ENCODE measurements around the gene ASPN.
A peak's percentile ranks its signal among the peaks of the same experiment; 100 is the strongest.

Gene ASPN

DNA sequence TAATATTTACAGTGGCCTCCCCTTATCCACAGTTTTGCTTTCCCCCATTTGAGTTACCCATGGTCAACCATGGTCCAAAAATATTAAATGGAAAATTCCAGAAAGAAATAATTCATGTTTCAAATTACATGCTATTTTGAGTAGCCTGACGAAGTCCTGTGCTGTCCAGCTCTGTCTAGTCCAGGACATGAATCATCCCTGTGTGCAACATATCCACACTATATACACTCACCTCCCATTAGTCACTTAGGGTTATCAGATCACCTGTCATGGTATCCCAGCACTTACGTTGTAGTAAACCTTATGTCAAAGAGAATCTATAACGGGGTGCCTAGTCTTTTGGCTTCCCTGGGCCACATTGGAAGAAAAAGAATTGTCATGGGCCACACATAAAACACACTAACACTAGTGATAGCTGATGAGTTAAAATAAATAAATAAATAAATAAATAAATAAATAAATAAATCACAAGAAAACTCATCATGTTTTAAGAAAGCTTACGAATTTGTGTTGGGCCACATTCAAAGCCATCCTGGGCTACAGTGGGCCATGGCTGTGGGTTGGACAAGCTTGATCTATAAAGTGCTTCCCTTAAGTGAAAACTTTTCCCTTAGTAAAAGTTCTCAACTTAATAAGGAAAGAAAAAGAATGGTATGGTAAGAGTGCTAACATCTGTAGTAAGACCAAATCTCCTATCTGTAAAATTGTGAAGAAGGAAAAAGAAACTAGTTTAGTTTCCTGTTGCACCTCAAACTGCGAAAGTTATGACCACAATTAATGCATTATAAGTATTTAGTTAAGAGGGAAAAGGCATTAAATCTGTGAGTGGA, 42.2 kb downstream of the ASPN start:
- no peak overlapping the region for H3K27ac ChIP-seq (ENCODE audit: low read depth, low read length)

GRCh38 chr9:92438900-92439526, 43.3 kb downstream of the ASPN start:
- H3K36me3 ChIP-seq (ENCODE audit: insufficient read depth, low read length) = no peaks in the 10 kb centered on the region
- peaks cover 8% of the 10 kb centered on the region for H3K4me1 ChIP-seq (ENCODE audit: control insufficient read depth, insufficient read depth, low read length, unreplicated experiment)
- H3K4me3 ChIP-seq (ENCODE audit: low read depth, low read length) = no peak overlapping the region
- H3K27ac ChIP-seq (ENCODE audit: low read depth, low read length) = no peak overlapping the region
- no peaks in the 10 kb centered on the region for H3K79me2 ChIP-seq (ENCODE audit: control insufficient read depth, insufficient read depth, low read length, unreplicated experiment)
- no peaks in the 10 kb centered on the region for H3K27me3 ChIP-seq (ENCODE audit: insufficient read depth, low read length)
- H2AFZ ChIP-seq (ENCODE audit: low read length, unreplicated experiment) = no peak overlapping the region

More for the DNA sequence above, 42.2 kb downstream of the ASPN start:
- no peaks in the 10 kb centered on the region for H3K79me2 ChIP-seq (ENCODE audit: control insufficient read depth, insufficient read depth, low read length, unreplicated experiment)
- H3K4me1 ChIP-seq (ENCODE audit: control insufficient read depth, insufficient read depth, low read length, unreplicated experiment) = peaks cover 8% of the 10 kb centered on the region
- no peaks in the 10 kb centered on the region for H3K27me3 ChIP-seq (ENCODE audit: insufficient read depth, low read length)
- no peaks in the 10 kb centered on the region for H3K36me3 ChIP-seq (ENCODE audit: insufficient read depth, low read length)
- no peak overlapping the region for H3K4me3 ChIP-seq (ENCODE audit: low read depth, low read length)
- H2AFZ ChIP-seq (ENCODE audit: low read length, unreplicated experiment) = no peak overlapping the region

- Histone ChIP-seq H3K36me3 (ENCODE audit: insufficient read depth, low read length) (no peaks in the 10 kb centered on the region), H3K27me3 (ENCODE audit: insufficient read depth, low read length) (no peaks in the 10 kb centered on the region), H3K27ac (ENCODE audit: low read depth, low read length) (no peak overlapping the region), H3K4me1 (ENCODE audit: control insufficient read depth, insufficient read depth, low read length, unreplicated experiment) (peaks cover 8% of the 10 kb centered on the region), H3K4me3 (ENCODE audit: low read depth, low read length) (no peak overlapping the region), H3K79me2 (ENCODE audit: control insufficient read depth, insufficient read depth, low read length, unreplicated experiment) (no peaks in the 10 kb centered on the region), H2AFZ (ENCODE audit: low read length, unreplicated experiment) (no peak overlapping the region)
Observed at GRCh38 chr9:92435263-92435662, 47.0 kb downstream of the ASPN start.

- Histone ChIP-seq H3K79me2 (ENCODE audit: control insufficient read depth, insufficient read depth, low read length, unreplicated experiment) (no peaks in the 10 kb centered on the region), H2AFZ (ENCODE audit: low read length, unreplicated experiment) (no peak overlapping the region), H3K4me1 (ENCODE audit: control insufficient read depth, insufficient read depth, low read length, unreplicated experiment) (no peaks in the 10 kb centered on the region), H3K36me3 (ENCODE audit: insufficient read depth, low read length) (no peaks in the 10 kb centered on the region), H3K27ac (ENCODE audit: low read depth, low read length) (no peak overlapping the region), H3K4me3 (ENCODE audit: low read depth, low read length) (no peak overlapping the region), H3K27me3 (ENCODE audit: insufficient read depth, low read length) (no peaks in the 10 kb centered on the region)
Observed at GRCh38 chr9:92432972-92433548, 49.2 kb downstream of the ASPN start.

DNA sequence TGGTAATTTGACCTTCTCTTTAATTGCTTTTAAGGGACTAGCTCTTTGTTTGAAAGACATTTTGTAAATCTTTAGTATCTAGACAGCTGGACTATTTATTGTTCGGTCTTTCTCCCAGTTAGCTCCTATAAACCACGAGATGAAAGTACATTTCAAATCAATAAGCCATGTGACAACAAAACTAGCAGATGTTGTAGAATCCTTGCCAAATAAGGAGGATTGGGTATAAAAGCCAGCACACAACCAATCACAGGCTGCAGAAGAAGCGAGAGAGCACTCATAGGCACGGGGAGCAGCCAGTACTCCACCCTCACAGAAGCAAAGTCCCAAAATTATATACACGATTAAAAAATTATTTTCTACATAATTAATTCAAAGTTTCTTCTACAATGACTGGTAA, 50.0 kb downstream of the ASPN start:
- Histone ChIP-seq H3K79me2 (ENCODE audit: control insufficient read depth, insufficient read depth, low read length, unreplicated experiment) (no peaks in the 10 kb centered on the region), H2AFZ (ENCODE audit: low read length, unreplicated experiment) (no peak overlapping the region), H3K27me3 (ENCODE audit: insufficient read depth, low read length) (no peaks in the 10 kb centered on the region), H3K36me3 (ENCODE audit: insufficient read depth, low read length) (no peaks in the 10 kb centered on the region), H3K27ac (ENCODE audit: low read depth, low read length) (no peak overlapping the region), H3K4me3 (ENCODE audit: low read depth, low read length) (no peak overlapping the region), H3K4me1 (ENCODE audit: control insufficient read depth, insufficient read depth, low read length, unreplicated experiment) (no peaks in the 10 kb centered on the region)

- no peaks in the 10 kb centered on the region for H3K36me3 ChIP-seq (ENCODE audit: insufficient read depth, low read length)
- H3K4me3 ChIP-seq (ENCODE audit: low read depth, low read length) = no peak overlapping the region
- no peak overlapping the region for H3K27ac ChIP-seq (ENCODE audit: low read depth, low read length)
- no peaks in the 10 kb centered on the region for H3K4me1 ChIP-seq (ENCODE audit: control insufficient read depth, insufficient read depth, low read length, unreplicated experiment)
- H2AFZ ChIP-seq (ENCODE audit: low read length, unreplicated experiment) = no peak overlapping the region
- no peaks in the 10 kb centered on the region for H3K79me2 ChIP-seq (ENCODE audit: control insufficient read depth, insufficient read depth, low read length, unreplicated experiment)
- H3K27me3 ChIP-seq (ENCODE audit: insufficient read depth, low read length) = no peaks in the 10 kb centered on the region
Observed at GRCh38 chr9:92429836-92430235, 52.5 kb downstream of the ASPN start.

- H3K27me3 ChIP-seq (ENCODE audit: insufficient read depth, low read length) = no peaks in the 10 kb centered on the region
- peaks cover 5% of the 10 kb centered on the region for H3K4me1 ChIP-seq (ENCODE audit: control insufficient read depth, insufficient read depth, low read length, unreplicated experiment)
- H2AFZ ChIP-seq (ENCODE audit: low read length, unreplicated experiment) = no peak overlapping the region
- no peak overlapping the region for H3K4me3 ChIP-seq (ENCODE audit: low read depth, low read length)
- no peaks in the 10 kb centered on the region for H3K36me3 ChIP-seq (ENCODE audit: insufficient read depth, low read length)
- no peaks in the 10 kb centered on the region for H3K79me2 ChIP-seq (ENCODE audit: control insufficient read depth, insufficient read depth, low read length, unreplicated experiment)
- no peak overlapping the region for H3K27ac ChIP-seq (ENCODE audit: low read depth, low read length)
Observed at GRCh38 chr9:92426501-92427145, 55.7 kb downstream of the ASPN start.

GRCh38 chr9:92425474-92425873, 56.8 kb downstream of the ASPN start:
- no peak overlapping the region for H2AFZ ChIP-seq (ENCODE audit: low read length, unreplicated experiment)
- H3K79me2 ChIP-seq (ENCODE audit: control insufficient read depth, insufficient read depth, low read length, unreplicated experiment) = no peaks in the 10 kb centered on the region
- H3K4me1 ChIP-seq (ENCODE audit: control insufficient read depth, insufficient read depth, low read length, unreplicated experiment) = peaks cover 5% of the 10 kb centered on the region
- no peak overlapping the region for H3K4me3 ChIP-seq (ENCODE audit: low read depth, low read length)
- H3K27ac ChIP-seq (ENCODE audit: low read depth, low read length) = no peak overlapping the region
- no peaks in the 10 kb centered on the region for H3K27me3 ChIP-seq (ENCODE audit: insufficient read depth, low read length)
- no peaks in the 10 kb centered on the region for H3K36me3 ChIP-seq (ENCODE audit: insufficient read depth, low read length)

GRCh38 chr9:92424340-92424739, 58.0 kb downstream of the ASPN start, which contains the start of gene OMD:
Gene OMD, minus strand, starts transcription at chr9:92424471. Its CDS starts 6,913 bp downstream, at chr9:92417558.
- Histone ChIP-seq H3K27me3 (ENCODE audit: insufficient read depth, low read length) (no peaks in the 10 kb centered on the region), H2AFZ (ENCODE audit: low read length, unreplicated experiment) (peak within 1 kb of the TSS; percentile 82), H3K4me3 (ENCODE audit: low read depth, low read length) (peak within 1 kb of the TSS; percentile 59), H3K79me2 (ENCODE audit: control insufficient read depth, insufficient read depth, low read length, unreplicated experiment) (no peaks in the 10 kb centered on the region), H3K27ac (ENCODE audit: low read depth, low read length) (no peak within 1 kb of the TSS), H3K4me1 (ENCODE audit: control insufficient read depth, insufficient read depth, low read length, unreplicated experiment) (peaks cover 5% of the 10 kb centered on the region), H3K36me3 (ENCODE audit: insufficient read depth, low read length) (no peaks in the 10 kb centered on the region)

GRCh38 chr9:92423612-92424011, 58.7 kb downstream of the ASPN start:
- no peak overlapping the region for H3K27ac ChIP-seq (ENCODE audit: low read depth, low read length)
- H3K79me2 ChIP-seq (ENCODE audit: control insufficient read depth, insufficient read depth, low read length, unreplicated experiment) = no peaks in the 10 kb centered on the region
- H2AFZ ChIP-seq (ENCODE audit: low read length, unreplicated experiment) = no peak overlapping the region
- peaks cover 5% of the 10 kb centered on the region for H3K4me1 ChIP-seq (ENCODE audit: control insufficient read depth, insufficient read depth, low read length, unreplicated experiment)
- no peaks in the 10 kb centered on the region for H3K27me3 ChIP-seq (ENCODE audit: insufficient read depth, low read length)
- no peaks in the 10 kb centered on the region for H3K36me3 ChIP-seq (ENCODE audit: insufficient read depth, low read length)
- H3K4me3 ChIP-seq (ENCODE audit: low read depth, low read length) = no peak overlapping the region

Data from ACC112 (cell line).